ENCODE results near the gene ADD3.
"Not testable (repeated sequence)": the region's sequence is repeated elsewhere in the genome, so short reads cannot be mapped to it uniquely, and the experiment has no call there.

DNA sequence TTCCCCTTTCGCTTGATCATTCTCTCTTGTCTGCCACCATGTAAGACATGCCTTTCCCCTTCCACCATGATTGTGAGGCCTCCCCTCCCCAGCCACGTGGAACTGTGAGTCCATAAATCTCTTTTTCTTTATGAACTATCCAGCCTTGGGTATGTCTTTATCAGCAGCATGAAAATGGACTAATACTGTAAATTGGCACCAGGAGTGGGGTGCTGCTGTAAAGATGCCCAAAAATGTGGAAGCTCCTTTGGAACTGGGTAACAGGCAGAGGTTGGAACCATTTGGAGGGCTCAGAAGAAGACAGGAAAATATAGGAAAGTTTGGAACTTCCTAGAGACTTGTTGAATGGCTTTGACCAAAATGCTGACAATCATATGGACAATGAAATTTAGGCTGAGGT is 40.4 kb downstream of the ADD3 start:
- TF ChIP-seq, protein P1, sequence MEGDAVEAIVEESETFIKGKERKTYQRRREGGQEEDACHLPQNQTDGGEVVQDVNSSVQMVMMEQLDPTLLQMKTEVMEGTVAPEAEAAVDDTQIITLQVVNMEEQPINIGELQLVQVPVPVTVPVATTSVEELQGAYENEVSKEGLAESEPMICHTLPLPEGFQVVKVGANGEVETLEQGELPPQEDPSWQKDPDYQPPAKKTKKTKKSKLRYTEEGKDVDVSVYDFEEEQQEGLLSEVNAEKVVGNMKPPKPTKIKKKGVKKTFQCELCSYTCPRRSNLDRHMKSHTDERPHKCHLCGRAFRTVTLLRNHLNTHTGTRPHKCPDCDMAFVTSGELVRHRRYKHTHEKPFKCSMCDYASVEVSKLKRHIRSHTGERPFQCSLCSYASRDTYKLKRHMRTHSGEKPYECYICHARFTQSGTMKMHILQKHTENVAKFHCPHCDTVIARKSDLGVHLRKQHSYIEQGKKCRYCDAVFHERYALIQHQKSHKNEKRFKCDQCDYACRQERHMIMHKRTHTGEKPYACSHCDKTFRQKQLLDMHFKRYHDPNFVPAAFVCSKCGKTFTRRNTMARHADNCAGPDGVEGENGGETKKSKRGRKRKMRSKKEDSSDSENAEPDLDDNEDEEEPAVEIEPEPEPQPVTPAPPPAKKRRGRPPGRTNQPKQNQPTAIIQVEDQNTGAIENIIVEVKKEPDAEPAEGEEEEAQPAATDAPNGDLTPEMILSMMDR (IDR thresholded peaks at IDR 0.05; ENCODE audit: borderline replicate concordance, extremely low read depth, low read length, poor library complexity, severe bottlenecking) = not testable (repeated sequence)
- TF ChIP-seq EZH2 (IDR thresholded peaks at IDR 0.05; ENCODE audit: borderline replicate concordance, low read depth, low read length, severe bottlenecking) = not testable (repeated sequence)

Measured in DND-41 (cell line).